ENCODE results near the gene DERL2. TPM values are rescaled to one million over a fixed set of nuclear protein-coding genes. Genes with fewer than 3 reads are reported as not detected.
"Not testable (repeated sequence)": the region's sequence is repeated elsewhere in the genome, so short reads cannot be mapped to it uniquely, and the experiment has no call there.

DERL2 gene
- total RNA-seq, 2 experiments from 2014 or later, result 25.8 to 56.3 TPM

DNA sequence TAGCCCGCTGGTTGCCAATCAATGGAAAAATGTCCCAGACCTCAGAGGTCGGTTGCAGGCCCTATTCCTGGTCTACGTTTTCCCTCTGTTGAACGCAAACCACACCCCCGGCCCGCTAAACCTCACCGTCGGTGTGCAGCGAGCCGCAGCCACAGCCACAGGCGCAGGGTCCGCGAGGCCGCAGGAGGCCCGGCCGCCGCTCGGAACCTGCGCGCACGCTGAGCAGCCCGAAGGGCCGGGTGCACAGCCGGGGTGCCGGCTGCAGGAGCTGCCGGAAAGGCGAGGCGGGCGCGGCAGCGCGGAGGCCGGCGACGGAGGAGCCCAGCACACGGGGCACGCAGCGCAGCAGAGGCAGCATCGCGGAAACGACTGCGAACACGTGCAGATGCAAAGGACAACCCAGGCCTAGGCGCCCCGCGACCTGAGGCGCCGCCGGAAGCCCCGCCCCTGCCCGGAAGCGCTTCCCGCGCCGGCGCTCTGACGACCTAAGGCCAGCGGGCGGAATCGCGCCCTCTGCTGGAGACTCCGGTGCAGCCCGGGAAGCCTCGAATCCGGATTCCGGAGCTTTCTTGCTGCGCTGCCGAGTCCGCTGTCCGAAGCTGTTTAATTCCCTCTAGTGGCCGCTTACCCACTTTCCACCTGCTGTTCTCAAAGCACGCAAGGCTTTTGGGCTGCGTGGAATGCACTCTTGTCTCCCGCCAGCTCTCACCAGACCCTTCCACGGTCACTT is 47.1 kb downstream of the DERL2 start, which contains the start of gene C1QBP:
Gene C1QBP (minus strand): TSS at position 440 of the 730 bp plus-strand sequence. CDS start 82 bp downstream, at position 358.
- DNase-seq (ENCODE audit: low spot score), result peak; percentile 96
- H3K36me3 ChIP-seq (ENCODE audit: insufficient read depth, low read length), result peaks cover 83% of the 10 kb centered on the region
- peak within 1 kb of the TSS; percentile 93 for H3K4me2 ChIP-seq (ENCODE audit: low read length)
- peak within 1 kb of the TSS; percentile 56; the same call in 1 of the 2 replicates for H2AFZ ChIP-seq (ENCODE audit: low read length)
- no peaks in the 10 kb centered on the region for H3K9me2 ChIP-seq (ENCODE audit: insufficient read depth, low read length)
- H3K27ac ChIP-seq (ENCODE audit: low read depth, low read length, poor library complexity, severe bottlenecking), result peak within 1 kb of the TSS; percentile 58
- peak within 1 kb of the TSS; percentile 84 for H3K4me3 ChIP-seq (ENCODE audit: low read depth, low read length, poor library complexity, severe bottlenecking)
- H3K9me3 ChIP-seq (ENCODE audit: low read length), result no peaks in the 10 kb centered on the region
- POLR2A ChIA-PET, result interaction anchor here (0.6 to 1.0 kb wide), 4 partner anchors 14 to 1806 kb away, joined by 3 to 5 read pairs (median 3); partner anchors contain the start of gene NUP88
- intact Hi-C loops (cut with micrococcal nuclease; ENCODE audit: unreplicated experiment), result loop anchor here (1.0 to 5.0 kb wide), 4 partner anchors 20 to 242 kb away; partner anchors contain the start of genes DHX33 and NUP88
- peaks cover 23% of the 10 kb centered on the region; the same call in 1 of the 2 replicates for H4K20me1 ChIP-seq (ENCODE audit: insufficient read depth, low read length)
- H3K4me1 ChIP-seq (ENCODE audit: insufficient read depth, low read length, poor library complexity, severe bottlenecking), result peaks cover 27% of the 10 kb centered on the region
- CTCF ChIA-PET (ENCODE audit: unreplicated experiment), result interaction anchor here (0.6 to 1.8 kb wide), 8 partner anchors 10 to 648 kb away, joined by 3 to 4 read pairs (median 4); partner anchors contain the start of genes DERL2, DHX33, MIS12 and NUP88
- BruUV-seq (replicated peaks), result no TSS peak
- peaks cover 39% of the 10 kb centered on the region for H3K79me2 ChIP-seq (ENCODE audit: insufficient read depth, low read depth, low read length)
- TF ChIP-seq, protein P1, sequence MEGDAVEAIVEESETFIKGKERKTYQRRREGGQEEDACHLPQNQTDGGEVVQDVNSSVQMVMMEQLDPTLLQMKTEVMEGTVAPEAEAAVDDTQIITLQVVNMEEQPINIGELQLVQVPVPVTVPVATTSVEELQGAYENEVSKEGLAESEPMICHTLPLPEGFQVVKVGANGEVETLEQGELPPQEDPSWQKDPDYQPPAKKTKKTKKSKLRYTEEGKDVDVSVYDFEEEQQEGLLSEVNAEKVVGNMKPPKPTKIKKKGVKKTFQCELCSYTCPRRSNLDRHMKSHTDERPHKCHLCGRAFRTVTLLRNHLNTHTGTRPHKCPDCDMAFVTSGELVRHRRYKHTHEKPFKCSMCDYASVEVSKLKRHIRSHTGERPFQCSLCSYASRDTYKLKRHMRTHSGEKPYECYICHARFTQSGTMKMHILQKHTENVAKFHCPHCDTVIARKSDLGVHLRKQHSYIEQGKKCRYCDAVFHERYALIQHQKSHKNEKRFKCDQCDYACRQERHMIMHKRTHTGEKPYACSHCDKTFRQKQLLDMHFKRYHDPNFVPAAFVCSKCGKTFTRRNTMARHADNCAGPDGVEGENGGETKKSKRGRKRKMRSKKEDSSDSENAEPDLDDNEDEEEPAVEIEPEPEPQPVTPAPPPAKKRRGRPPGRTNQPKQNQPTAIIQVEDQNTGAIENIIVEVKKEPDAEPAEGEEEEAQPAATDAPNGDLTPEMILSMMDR (conservative IDR thresholded peaks at IDR 0.05; ENCODE audit: low read length), result peak; percentile 94
- no peak for TF ChIP-seq EZH2phosphoT487 (IDR thresholded peaks at IDR 0.05; ENCODE audit: borderline replicate concordance, low read depth, low read length)

- H3K9me3 ChIP-seq (ENCODE audit: low read length), result no peaks in the 10 kb centered on the region
- BruUV-seq (replicated peaks), result no TSS peak
- intact Hi-C loops (cut with micrococcal nuclease; ENCODE audit: unreplicated experiment), result loop anchor here (2.0 to 5.0 kb wide), 3 partner anchors 19 to 241 kb away; partner anchors contain the start of genes DHX33 and NUP88
- H3K9me2 ChIP-seq (ENCODE audit: insufficient read depth, low read length), result no peaks in the 10 kb centered on the region
- peak overlapping the region; percentile 93 for H3K4me2 ChIP-seq (ENCODE audit: low read length)
- DNase-seq (ENCODE audit: low spot score), result no peak
- H3K36me3 ChIP-seq (ENCODE audit: insufficient read depth, low read length), result peaks cover 86% of the 10 kb centered on the region
- H2AFZ ChIP-seq (ENCODE audit: low read length), result no peak overlapping the region
- TF ChIP-seq, protein P1 (conservative IDR thresholded peaks at IDR 0.05; ENCODE audit: low read length), result no peak
- no peak for TF ChIP-seq EZH2phosphoT487 (IDR thresholded peaks at IDR 0.05; ENCODE audit: borderline replicate concordance, low read depth, low read length)
- ChIA-PET CTCF (ENCODE audit: unreplicated experiment) (interaction anchor here (1.8 kb wide), 1 partner anchor 19 kb away, joined by 4 read pairs; the partner anchor contains the start of gene NUP88), POLR2A (interaction anchor here (0.6 to 0.8 kb wide), 3 partner anchors 25 to 205 kb away, joined by 3 to 4 read pairs (median 3); no protein-coding TSS in a partner anchor)
- H3K79me2 ChIP-seq (ENCODE audit: insufficient read depth, low read depth, low read length), result peaks cover 39% of the 10 kb centered on the region
- H3K27ac ChIP-seq (ENCODE audit: low read depth, low read length, poor library complexity, severe bottlenecking), result peak overlapping the region; percentile 58
- H4K20me1 ChIP-seq (ENCODE audit: insufficient read depth, low read length), result peaks cover 23% of the 10 kb centered on the region; the same call in 1 of the 2 replicates
- peak overlapping the region; percentile 84 for H3K4me3 ChIP-seq (ENCODE audit: low read depth, low read length, poor library complexity, severe bottlenecking)
- H3K4me1 ChIP-seq (ENCODE audit: insufficient read depth, low read length, poor library complexity, severe bottlenecking), result peaks cover 27% of the 10 kb centered on the region
Measured at GRCh38 chr17:5437721-5438317, 48.2 kb downstream of the DERL2 start.

- peaks cover 88% of the 10 kb centered on the region for H3K36me3 ChIP-seq (ENCODE audit: insufficient read depth, low read length)
- H3K27ac ChIP-seq (ENCODE audit: low read depth, low read length, poor library complexity, severe bottlenecking); DNase-seq (ENCODE audit: low spot score); H3K9me2 ChIP-seq (ENCODE audit: insufficient read depth, low read length); BruUV-seq (replicated peaks); H2AFZ ChIP-seq (ENCODE audit: low read length); H3K9me3 ChIP-seq (ENCODE audit: low read length); CTCF ChIA-PET (ENCODE audit: unreplicated experiment): not testable (repeated sequence)
- POLR2A ChIA-PET, result interaction anchor here (0.6 to 0.7 kb wide), 2 partner anchors 21 to 311 kb away, joined by 3 read pairs; no protein-coding TSS in a partner anchor
- H3K4me1 ChIP-seq (ENCODE audit: insufficient read depth, low read length, poor library complexity, severe bottlenecking), result peaks cover 27% of the 10 kb centered on the region
- H3K4me2 ChIP-seq (ENCODE audit: low read length), result peak overlapping the region; percentile 93
- H4K20me1 ChIP-seq (ENCODE audit: insufficient read depth, low read length), result peaks cover 23% of the 10 kb centered on the region; the same call in 1 of the 2 replicates
- intact Hi-C loops (cut with micrococcal nuclease; ENCODE audit: unreplicated experiment), result loop anchor here (5.0 kb wide), 1 partner anchor 239 kb away; no protein-coding TSS in a partner anchor
- H3K79me2 ChIP-seq (ENCODE audit: insufficient read depth, low read depth, low read length), result peaks cover 39% of the 10 kb centered on the region
- peak overlapping the region; percentile 84 for H3K4me3 ChIP-seq (ENCODE audit: low read depth, low read length, poor library complexity, severe bottlenecking)
Measured at GRCh38 chr17:5435781-5436315, 50.1 kb downstream of the DERL2 start.

Data from OCI-LY7 (cell line).